Activated CD4-positive, alpha-beta T cell treated with anti-CD3 and anti-CD28 coated beads for 48 hours (primary cell): Measurements from ENCODE around the gene CLASP2.
"Not testable (repeated sequence)": the region's sequence is repeated elsewhere in the genome, so short reads cannot be mapped to it uniquely, and the experiment has no call there.

ENCODE experiments used
- DNase-seq: peaks from one replicate; pipeline ENCODE4 v3.0.0-alpha.2; 2020

CLASP2 gene

GRCh38 chr3:33447256-33447625 is 270.8 kb downstream of the CLASP2 start:
- not testable (repeated sequence) for DNase-seq
